ENCODE measurements around the gene CPSF7.

Gene CPSF7

GRCh38 chr11:61378713-61379313 is 51.0 kb downstream of the CPSF7 start:
- H3K9ac ChIP-seq (ENCODE audit: low read depth, low read length): no peak overlapping the region
- no peak overlapping the region for H3K4me3 ChIP-seq (ENCODE audit: low read length)
- peaks cover 11% of the 10 kb centered on the region for H3K9me3 ChIP-seq (ENCODE audit: insufficient read depth, low read depth, low read length)
- H3K27ac ChIP-seq (ENCODE audit: low read length): no peak overlapping the region
- H3K36me3 ChIP-seq (ENCODE audit: insufficient read depth, low read depth, low read length): peaks cover 17% of the 10 kb centered on the region
- no peaks in the 10 kb centered on the region for H3K4me1 ChIP-seq (ENCODE audit: insufficient read depth, low read length)
- no peaks in the 10 kb centered on the region for H3K27me3 ChIP-seq (ENCODE audit: insufficient read depth, low read length)

GRCh38 chr11:61377461-61378160 is 52.2 kb downstream of the CPSF7 start:
- Histone ChIP-seq H3K9me3 (ENCODE audit: insufficient read depth, low read depth, low read length) (peaks cover 20% of the 10 kb centered on the region), H3K4me3 (ENCODE audit: low read length) (no peak overlapping the region), H3K36me3 (ENCODE audit: insufficient read depth, low read depth, low read length) (peaks cover 25% of the 10 kb centered on the region), H3K27ac (ENCODE audit: low read length) (no peak overlapping the region), H3K27me3 (ENCODE audit: insufficient read depth, low read length) (no peaks in the 10 kb centered on the region), H3K9ac (ENCODE audit: low read depth, low read length) (no peak overlapping the region), H3K4me1 (ENCODE audit: insufficient read depth, low read length) (no peaks in the 10 kb centered on the region)

- Histone ChIP-seq H3K27me3 (ENCODE audit: insufficient read depth, low read length) (no peaks in the 10 kb centered on the region), H3K9me3 (ENCODE audit: insufficient read depth, low read depth, low read length) (peaks cover 31% of the 10 kb centered on the region), H3K4me3 (ENCODE audit: low read length) (no peak overlapping the region), H3K27ac (ENCODE audit: low read length) (no peak overlapping the region), H3K36me3 (ENCODE audit: insufficient read depth, low read depth, low read length) (peaks cover 29% of the 10 kb centered on the region), H3K4me1 (ENCODE audit: insufficient read depth, low read length) (no peaks in the 10 kb centered on the region), H3K9ac (ENCODE audit: low read depth, low read length) (no peak overlapping the region)
These were observed 54.0 kb downstream of the CPSF7 start for GRCh38 chr11:61375761-61376108.

GRCh38 chr11:61372659-61373420 is 56.9 kb downstream of the CPSF7 start:
- Histone ChIP-seq H3K9ac (ENCODE audit: low read depth, low read length) (no peak overlapping the region), H3K27me3 (ENCODE audit: insufficient read depth, low read length) (no peaks in the 10 kb centered on the region), H3K4me3 (ENCODE audit: low read length) (no peak overlapping the region), H3K36me3 (ENCODE audit: insufficient read depth, low read depth, low read length) (peaks cover 57% of the 10 kb centered on the region), H3K9me3 (ENCODE audit: insufficient read depth, low read depth, low read length) (peaks cover 31% of the 10 kb centered on the region), H3K4me1 (ENCODE audit: insufficient read depth, low read length) (no peaks in the 10 kb centered on the region), H3K27ac (ENCODE audit: low read length) (no peak overlapping the region)

- Histone ChIP-seq H3K27ac (ENCODE audit: low read length) (no peak overlapping the region), H3K4me1 (ENCODE audit: insufficient read depth, low read length) (no peaks in the 10 kb centered on the region), H3K9ac (ENCODE audit: low read depth, low read length) (no peak overlapping the region), H3K36me3 (ENCODE audit: insufficient read depth, low read depth, low read length) (peaks cover 75% of the 10 kb centered on the region), H3K4me3 (ENCODE audit: low read length) (no peak overlapping the region), H3K27me3 (ENCODE audit: insufficient read depth, low read length) (no peaks in the 10 kb centered on the region), H3K9me3 (ENCODE audit: insufficient read depth, low read depth, low read length) (peaks cover 31% of the 10 kb centered on the region)
These were observed 59.3 kb downstream of the CPSF7 start for GRCh38 chr11:61370349-61371005.

- no peaks in the 10 kb centered on the region for H3K4me1 ChIP-seq (ENCODE audit: insufficient read depth, low read length)
These were observed 60.1 kb downstream of the CPSF7 start for GRCh38 chr11:61369372-61370348.

GRCh38 chr11:61368646-61369045 is 61.1 kb downstream of the CPSF7 start:
- no peak overlapping the region for H3K27ac ChIP-seq (ENCODE audit: low read length)

More at GRCh38 chr11:61369372-61370348, 60.1 kb downstream of the CPSF7 start:
- H3K27me3 ChIP-seq (ENCODE audit: insufficient read depth, low read length): no peaks in the 10 kb centered on the region
- H3K27ac ChIP-seq (ENCODE audit: low read length): no peak overlapping the region
- H3K9ac ChIP-seq (ENCODE audit: low read depth, low read length): no peak overlapping the region
- no peak overlapping the region for H3K4me3 ChIP-seq (ENCODE audit: low read length)
- H3K9me3 ChIP-seq (ENCODE audit: insufficient read depth, low read depth, low read length): peaks cover 26% of the 10 kb centered on the region
- H3K36me3 ChIP-seq (ENCODE audit: insufficient read depth, low read depth, low read length): peaks cover 75% of the 10 kb centered on the region

GRCh38 chr11:61367406-61367805 is 62.4 kb downstream of the CPSF7 start:
- no peak overlapping the region for H3K9ac ChIP-seq (ENCODE audit: low read depth, low read length)
- H3K4me3 ChIP-seq (ENCODE audit: low read length): no peak overlapping the region
- H3K4me1 ChIP-seq (ENCODE audit: insufficient read depth, low read length): no peaks in the 10 kb centered on the region
- peaks cover 8% of the 10 kb centered on the region; the same call in 1 of the 2 replicates for H3K9me3 ChIP-seq (ENCODE audit: insufficient read depth, low read depth, low read length)
- H3K36me3 ChIP-seq (ENCODE audit: insufficient read depth, low read depth, low read length): peaks cover 76% of the 10 kb centered on the region
- H3K27ac ChIP-seq (ENCODE audit: low read length): no peak overlapping the region
- H3K27me3 ChIP-seq (ENCODE audit: insufficient read depth, low read length): no peaks in the 10 kb centered on the region

More at GRCh38 chr11:61368646-61369045, 61.1 kb downstream of the CPSF7 start:
- Histone ChIP-seq H3K4me3 (ENCODE audit: low read length) (no peak overlapping the region), H3K36me3 (ENCODE audit: insufficient read depth, low read depth, low read length) (peaks cover 80% of the 10 kb centered on the region), H3K9ac (ENCODE audit: low read depth, low read length) (no peak overlapping the region), H3K9me3 (ENCODE audit: insufficient read depth, low read depth, low read length) (peaks cover 19% of the 10 kb centered on the region), H3K27me3 (ENCODE audit: insufficient read depth, low read length) (no peaks in the 10 kb centered on the region), H3K4me1 (ENCODE audit: insufficient read depth, low read length) (no peaks in the 10 kb centered on the region)

- Histone ChIP-seq H3K9ac (ENCODE audit: low read depth, low read length) (no peak overlapping the region), H3K4me1 (ENCODE audit: insufficient read depth, low read length) (no peaks in the 10 kb centered on the region), H3K9me3 (ENCODE audit: insufficient read depth, low read depth, low read length) (no peaks in the 10 kb centered on the region), H3K27ac (ENCODE audit: low read length) (no peak overlapping the region), H3K27me3 (ENCODE audit: insufficient read depth, low read length) (no peaks in the 10 kb centered on the region), H3K36me3 (ENCODE audit: insufficient read depth, low read depth, low read length) (peaks cover 56% of the 10 kb centered on the region), H3K4me3 (ENCODE audit: low read length) (no peak overlapping the region)
These were observed 65.6 kb downstream of the CPSF7 start for GRCh38 chr11:61364012-61364675.

- Histone ChIP-seq H3K27me3 (ENCODE audit: insufficient read depth, low read length) (no peaks in the 10 kb centered on the region), H3K9me3 (ENCODE audit: insufficient read depth, low read depth, low read length) (no peaks in the 10 kb centered on the region), H3K9ac (ENCODE audit: low read depth, low read length) (peak overlapping the region; percentile 98), H3K4me3 (ENCODE audit: low read length) (peak overlapping the region; percentile 90), H3K27ac (ENCODE audit: low read length) (peak overlapping the region; percentile 44), H3K4me1 (ENCODE audit: insufficient read depth, low read length) (no peaks in the 10 kb centered on the region), H3K36me3 (ENCODE audit: insufficient read depth, low read depth, low read length) (peaks cover 41% of the 10 kb centered on the region)
These were observed 67.3 kb downstream of the CPSF7 start for GRCh38 chr11:61362542-61362875.

Data from iPS-20b (cell line).